Prostate gland (tissue), 2 donors: ENCODE results near the gene RAB3B.

Experiments
- CTCF ChIP-seq, 4 experiments: fragments of 200-600 bp in 2 of 4; fragments of 450-650 bp in 2 of 4; sonication (generic) in 2 of 4; IDR thresholded peaks; 1 replicate in 3 of 4; 2 replicates in 1 of 4; pipeline ENCODE4 v1.5.1; 2016 to 2019; ENCODE audit warnings: antibody characterized with exemption in 4 of 4, mild to moderate bottlenecking in 2 of 4, moderate library complexity in 2 of 4
- POLR2A ChIP-seq: fragments of 450-650 bp; IDR thresholded peaks from one replicate; pipeline ENCODE4 v1.6.1; 2016; ENCODE audit warnings: antibody characterized with exemption, mild to moderate bottlenecking

- TF ChIP-seq CTCF (IDR thresholded peaks at IDR 0.05) = no peak
- TF ChIP-seq POLR2A = no peak
These were observed 34.5 kb downstream of the RAB3B start for GRCh38 chr1:51955797-51956527.
